ENCODE measurements around the gene MMP2.

Gene MMP2

GRCh38 chr16:55510185-55510805 is 31.3 kb downstream of the MMP2 start:
- peak overlapping the region in 6 of 11 experiments; percentile 6 to 69 (median 32); a peak in 9 of 22 replicates for H3K27ac ChIP-seq
- TF ChIP-seq Cebpa-rat (IDR thresholded peaks at IDR 0.05) = no peak
- H3K27me3 ChIP-seq = peaks cover 0 to 19% (median 17%) of the 10 kb centered on the region in 11 experiments; a peak in 18 of 22 replicates
- peak overlapping the region in 5 of 11 experiments; percentile 1 to 80 (median 61); a peak in 7 of 22 replicates for H3K9ac ChIP-seq
- H3K4me1 ChIP-seq = peaks cover 21 to 53% (median 28%) of the 10 kb centered on the region in 10 experiments
- H3K36me3 ChIP-seq = peaks cover 0 to 16% (median 0%) of the 10 kb centered on the region in 11 experiments; a peak in 5 of 22 replicates
- peak overlapping the region; percentile 45 to 82 (median 66) for H3K4me2 ChIP-seq
- peaks cover 31 to 49% (median 39%) of the 10 kb centered on the region in 11 experiments for H3K9me3 ChIP-seq (replicated peaks in 1 of 11)
- H3K4me3 ChIP-seq = peak overlapping the region in 6 of 10 experiments; percentile 43 to 69 (median 59); a peak in 9 of 20 replicates
- no peaks in the 10 kb centered on the region; a peak in 1 of 22 replicates for H4K20me1 ChIP-seq

DNA sequence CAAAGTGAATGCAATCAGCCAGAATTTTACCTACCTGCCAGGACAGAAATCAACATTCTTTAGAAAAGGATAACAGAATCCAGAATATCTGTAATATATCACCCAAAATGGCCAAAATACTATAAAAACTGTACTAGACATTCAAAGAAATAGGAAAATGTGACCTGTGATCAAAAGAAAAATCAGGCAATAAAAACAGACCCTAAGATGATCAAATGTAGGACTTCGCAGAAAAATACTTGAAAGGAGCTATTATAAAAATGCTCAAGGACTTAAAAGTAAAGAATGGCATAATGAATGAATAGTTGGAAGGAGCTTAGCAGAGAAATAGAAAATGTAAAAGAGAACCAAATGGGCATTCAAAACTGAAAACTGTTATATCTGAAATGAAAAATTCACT is 33.9 kb downstream of the MMP2 start:
- H3K27me3 ChIP-seq = peaks cover 0 to 19% (median 17%) of the 10 kb centered on the region in 11 experiments; a peak in 18 of 22 replicates
- no peak overlapping the region for H3K27ac ChIP-seq
- H3K4me1 ChIP-seq = peaks cover 13 to 28% (median 17%) of the 10 kb centered on the region in 10 experiments
- H3K36me3 ChIP-seq = peaks cover 0 to 16% (median 0%) of the 10 kb centered on the region in 11 experiments; a peak in 5 of 22 replicates
- H3K9me3 ChIP-seq (replicated peaks in 1 of 11) = peaks cover 31 to 49% (median 39%) of the 10 kb centered on the region in 11 experiments
- no peak overlapping the region for H3K9ac ChIP-seq
- no peak overlapping the region for H3K4me2 ChIP-seq
- TF ChIP-seq Cebpa-rat (IDR thresholded peaks at IDR 0.05) = no peak
- no peaks in the 10 kb centered on the region; a peak in 1 of 22 replicates for H4K20me1 ChIP-seq
- no peak overlapping the region for H3K4me3 ChIP-seq

GRCh38 chr16:55513616-55514015 is 34.6 kb downstream of the MMP2 start:
- peaks cover 0 to 15% (median 13%) of the 10 kb centered on the region in 11 experiments; a peak in 18 of 22 replicates for H3K27me3 ChIP-seq
- no peak for TF ChIP-seq Cebpa-rat (IDR thresholded peaks at IDR 0.05)
- H3K9me3 ChIP-seq (replicated peaks in 1 of 11) = peaks cover 31 to 48% (median 38%) of the 10 kb centered on the region in 11 experiments
- peaks cover 13 to 22% (median 16%) of the 10 kb centered on the region in 10 experiments for H3K4me1 ChIP-seq
- H3K4me3 ChIP-seq = no peak overlapping the region
- H3K27ac ChIP-seq = no peak overlapping the region
- H3K9ac ChIP-seq = no peak overlapping the region
- H3K36me3 ChIP-seq = peaks cover 0 to 16% (median 0%) of the 10 kb centered on the region in 11 experiments; a peak in 5 of 22 replicates
- no peaks in the 10 kb centered on the region; a peak in 1 of 22 replicates for H4K20me1 ChIP-seq
- H3K4me2 ChIP-seq = no peak overlapping the region

DNA sequence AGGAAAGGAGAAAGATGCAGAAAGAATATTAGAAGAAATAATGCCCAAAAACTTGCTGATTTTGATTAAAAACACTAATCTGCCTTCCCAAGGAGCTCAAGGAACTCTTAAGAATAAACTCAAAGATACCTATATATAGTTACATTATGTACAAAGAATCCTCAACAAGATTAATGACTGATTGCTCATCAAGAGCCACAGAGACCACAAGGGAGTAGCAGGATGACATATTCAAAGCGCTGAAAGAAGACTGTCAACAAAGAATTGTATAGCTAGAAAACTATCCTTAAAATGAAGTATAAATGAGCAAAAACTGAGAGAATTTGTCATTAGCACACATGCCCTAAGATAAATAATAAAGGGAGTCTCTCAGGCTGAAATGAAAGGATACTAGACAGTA is 36.1 kb downstream of the MMP2 start:
- TF ChIP-seq Cebpa-rat (IDR thresholded peaks at IDR 0.05) = no peak
- no peak overlapping the region for H3K27ac ChIP-seq
- H3K27me3 ChIP-seq = no peaks in the 10 kb centered on the region; a peak in 1 of 22 replicates
- no peaks in the 10 kb centered on the region; a peak in 1 of 22 replicates for H4K20me1 ChIP-seq
- peaks cover 0 to 16% (median 0%) of the 10 kb centered on the region in 11 experiments; a peak in 5 of 22 replicates for H3K36me3 ChIP-seq
- H3K4me3 ChIP-seq = no peak overlapping the region
- no peak overlapping the region for H3K9ac ChIP-seq
- H3K4me2 ChIP-seq = no peak overlapping the region
- peaks cover under 1 to 7% (median under 1%) of the 10 kb centered on the region in 10 experiments; a peak in 16 of 20 replicates for H3K4me1 ChIP-seq
- peaks cover 27 to 48% (median 36%) of the 10 kb centered on the region in 11 experiments for H3K9me3 ChIP-seq (replicated peaks in 1 of 11)

GRCh38 chr16:55521792-55522191 is 42.8 kb downstream of the MMP2 start:
- no peak overlapping the region for H3K4me2 ChIP-seq
- H3K9ac ChIP-seq = no peak overlapping the region
- H3K27me3 ChIP-seq = no peaks in the 10 kb centered on the region
- H3K27ac ChIP-seq = no peak overlapping the region
- no peak for TF ChIP-seq Cebpa-rat (IDR thresholded peaks at IDR 0.05)
- H3K4me1 ChIP-seq = no peaks in the 10 kb centered on the region
- no peak overlapping the region for H3K4me3 ChIP-seq
- no peaks in the 10 kb centered on the region for H4K20me1 ChIP-seq
- H3K9me3 ChIP-seq (replicated peaks in 1 of 11) = peaks cover 0 to 23% (median 5%) of the 10 kb centered on the region in 11 experiments; a peak in 11 of 22 replicates
- H3K36me3 ChIP-seq = no peaks in the 10 kb centered on the region

GRCh38 chr16:55526441-55526840 is 47.4 kb downstream of the MMP2 start:
- Histone ChIP-seq H3K4me2 (no peak overlapping the region), H3K36me3 (peaks cover 0 to 13% (median 0%) of the 10 kb centered on the region in 11 experiments; a peak in 2 of 22 replicates), H4K20me1 (no peaks in the 10 kb centered on the region), H3K4me1 (no peaks in the 10 kb centered on the region; a peak in 1 of 20 replicates), H3K27ac (no peak overlapping the region), H3K4me3 (no peak overlapping the region), H3K27me3 (no peaks in the 10 kb centered on the region), H3K9ac (no peak overlapping the region), H3K9me3 (replicated peaks in 1 of 11) (peaks cover 0 to 10% (median 5%) of the 10 kb centered on the region in 11 experiments; a peak in 11 of 22 replicates)
- no peak for TF ChIP-seq Cebpa-rat (IDR thresholded peaks at IDR 0.05)

- H4K20me1 ChIP-seq = no peaks in the 10 kb centered on the region
- H3K27ac ChIP-seq = no peak overlapping the region
- H3K9ac ChIP-seq = no peak overlapping the region
- no peak overlapping the region for H3K4me2 ChIP-seq
- H3K27me3 ChIP-seq = no peaks in the 10 kb centered on the region
- peaks cover 0 to 13% (median 0%) of the 10 kb centered on the region in 11 experiments; a peak in 2 of 22 replicates for H3K36me3 ChIP-seq
- no peaks in the 10 kb centered on the region for H3K9me3 ChIP-seq (replicated peaks in 1 of 11)
- no peak for TF ChIP-seq Cebpa-rat (IDR thresholded peaks at IDR 0.05)
- no peak overlapping the region for H3K4me3 ChIP-seq
- H3K4me1 ChIP-seq = peaks cover 0 to 11% (median 0%) of the 10 kb centered on the region in 10 experiments; a peak in 3 of 20 replicates
Measured at GRCh38 chr16:55527885-55528284, 48.9 kb downstream of the MMP2 start.

- H3K4me3 ChIP-seq = no peak overlapping the region
- no peak overlapping the region for H3K9ac ChIP-seq
- no peak overlapping the region for H3K4me2 ChIP-seq
- H3K36me3 ChIP-seq = peaks cover 0 to 13% (median 0%) of the 10 kb centered on the region in 11 experiments; a peak in 2 of 22 replicates
- no peak for TF ChIP-seq Cebpa-rat (IDR thresholded peaks at IDR 0.05)
- H3K4me1 ChIP-seq = peaks cover 0 to 22% (median 0%) of the 10 kb centered on the region in 10 experiments; a peak in 4 of 20 replicates
- H3K27ac ChIP-seq = no peak overlapping the region
- no peaks in the 10 kb centered on the region for H3K9me3 ChIP-seq (replicated peaks in 1 of 11)
- no peaks in the 10 kb centered on the region for H3K27me3 ChIP-seq
- no peaks in the 10 kb centered on the region for H4K20me1 ChIP-seq
Measured at GRCh38 chr16:55529018-55529417, 50.0 kb downstream of the MMP2 start.

DNA sequence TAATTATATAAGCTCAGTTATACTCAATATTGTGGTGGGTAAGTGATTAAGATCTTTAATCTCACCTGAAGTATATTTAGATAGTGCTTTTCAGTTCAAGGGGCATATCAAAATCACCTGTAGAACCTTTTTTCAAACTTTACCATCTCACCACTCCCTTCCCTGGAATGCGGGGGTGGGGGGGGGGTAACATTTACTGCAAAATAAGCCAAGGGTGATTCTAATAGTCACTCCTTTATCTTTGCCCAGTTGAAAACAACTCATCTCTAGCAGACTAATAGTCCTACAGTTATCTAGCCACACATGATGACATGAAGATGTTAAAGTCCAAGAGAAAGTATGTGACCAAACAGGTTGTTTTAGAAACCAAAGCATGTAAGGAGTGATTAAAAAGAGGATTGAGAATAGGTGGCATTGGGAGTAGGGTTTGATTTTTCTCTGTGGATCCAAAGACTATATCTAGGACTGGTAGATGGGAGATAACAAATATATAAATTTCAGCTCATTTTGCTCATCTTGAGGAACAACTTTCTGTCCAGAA is 51.4 kb downstream of the MMP2 start:
- H3K4me3 ChIP-seq = no peak overlapping the region
- H3K4me2 ChIP-seq = no peak overlapping the region
- H4K20me1 ChIP-seq = no peaks in the 10 kb centered on the region
- no peaks in the 10 kb centered on the region for H3K9me3 ChIP-seq (replicated peaks in 1 of 11)
- no peaks in the 10 kb centered on the region for H3K27me3 ChIP-seq
- H3K4me1 ChIP-seq = peaks cover 0 to 33% (median 0%) of the 10 kb centered on the region in 10 experiments; a peak in 7 of 20 replicates
- no peak overlapping the region for H3K27ac ChIP-seq
- H3K9ac ChIP-seq = no peak overlapping the region
- H3K36me3 ChIP-seq = peaks cover 0 to 13% (median 0%) of the 10 kb centered on the region in 11 experiments; a peak in 2 of 22 replicates
- TF ChIP-seq Cebpa-rat (IDR thresholded peaks at IDR 0.05) = no peak
